GM12878 (cell line): Measurements from ENCODE around the gene MTHFD1. TPM values are rescaled to one million over a fixed set of nuclear protein-coding genes. Genes with fewer than 3 reads are reported as not detected.

ENCODE experiments used
- ATAC-seq: fragments of 200-7000 bp; cut with Tn5 transposase; 3 replicates; pipeline ENCODE4 v1.9.1; 2020; ENCODE audit warnings: mild to moderate bottlenecking, moderate library complexity
- BruUV-seq: library from RNA; stranded (reverse); fragments of 400-500 nt; replicated peaks from 2 replicates; lab custom pipeline; 2021; lab: Mats Ljungman, UMichigan
- CTCF ChIA-PET: fragments of 300-600 bp; sonication (Branson Sonifier 250); formaldehyde crosslinking; extraction: SDS; loops from one replicate; lab custom pipeline; 2021; ENCODE audit warnings: inconsistent platforms; lab: Yijun Ruan, JAX
- POLR2A ChIA-PET: fragments of 350-600 bp; formaldehyde crosslinking; extraction: SDS; loops from one replicate; lab custom pipeline; 2021; ENCODE audit warnings: inconsistent platforms; lab: Charles Lee
- RAD21 ChIA-PET: fragments of 300-600 bp; sonication (Branson Sonifier 250); formaldehyde crosslinking; loops from one replicate; lab custom pipeline; 2023; ENCODE audit warnings: antibody characterized with exemption; ENCODE audit not compliant: unreplicated experiment; lab: Charles Lee
- SMC1A ChIA-PET: fragments of 300-600 bp; sonication (Branson Sonifier 250); formaldehyde crosslinking; loops from one replicate; lab custom pipeline; 2023; ENCODE audit not compliant: unreplicated experiment, uncharacterized antibody; lab: Charles Lee
- DNase-seq: peaks from one replicate; pipeline ENCODE4 v3.0.0-alpha.2; 2011; ENCODE audit warnings: low read depth, low spot score
- FAIRE-seq: peaks from 3 replicates; lab custom pipeline; 2011; peaks lifted over from hg19 to GRCh38; lab: Jason Lieb, UNC
- H2AFZ ChIP-seq: 2 replicates; pipeline ENCODE4 v1.6.0; 2011; ENCODE audit warnings: low read depth, low read length, control low read depth; ENCODE audit not compliant: control insufficient read depth
- H3K27ac ChIP-seq: 2 replicates; pipeline ENCODE4 v1.5.1; 2011; ENCODE audit warnings: control low read depth; ENCODE audit not compliant: control insufficient read depth, insufficient read depth
- H3K27me3 ChIP-seq, 2 experiments: replicated peaks in 1 of 2; 2 replicates each; pipeline versions ENCODE4 v1.6.0 to v1.6.1; 2011; ENCODE audit warnings: low read length in 1 of 2; ENCODE audit not compliant: control insufficient read depth in 2 of 2, insufficient read depth in 2 of 2
- H3K36me3 ChIP-seq, 2 experiments: 2 replicates each; pipeline ENCODE4 v1.5.1; 2011; ENCODE audit warnings: low read length in 1 of 2; ENCODE audit not compliant: control insufficient read depth in 2 of 2, insufficient read depth in 2 of 2
- H3K4me1 ChIP-seq: 2 replicates; pipeline ENCODE4 v1.6.1; 2011; ENCODE audit warnings: mild to moderate bottlenecking, low read length, moderate library complexity, mixed read lengths; ENCODE audit not compliant: control insufficient read depth, insufficient read depth
- H3K4me2 ChIP-seq: 2 replicates; pipeline ENCODE4 v1.6.0; 2011; ENCODE audit warnings: control low read depth; ENCODE audit not compliant: control insufficient read depth, insufficient read depth
- H3K4me3 ChIP-seq: fragments of 200-600 bp; sonication (generic); 2 replicates; pipeline ENCODE4 v1.5.1; 2016
- H3K79me2 ChIP-seq: 2 replicates; pipeline ENCODE4 v1.6.0; 2011; ENCODE audit warnings: low read length; ENCODE audit not compliant: control insufficient read depth, insufficient read depth
- H3K9ac ChIP-seq: 2 replicates; pipeline ENCODE4 v1.8.0; 2011; ENCODE audit warnings: low read length, control low read depth, mixed read lengths; ENCODE audit not compliant: control insufficient read depth, insufficient read depth
- H3K9me3 ChIP-seq: replicated peaks from 3 replicates; pipeline ENCODE4 v1.5.1; 2011; ENCODE audit warnings: mild to moderate bottlenecking, low read length; ENCODE audit not compliant: control insufficient read depth, insufficient read depth
- H4K20me1 ChIP-seq: 2 replicates; pipeline ENCODE4 v1.6.0; 2011; ENCODE audit not compliant: control insufficient read depth, insufficient read depth
- HDAC2 ChIP-seq: fragments of 200-600 bp; sonication (generic); IDR thresholded peaks from 2 replicates; pipeline ENCODE4 v1.6.1; 2017
- HSF1 ChIP-seq: fragments of 150-350 bp; IDR thresholded peaks from 2 replicates; pipeline ENCODE4 v1.6.1; 2014; ENCODE audit warnings: mild to moderate bottlenecking, low read depth, low read length
- RFX5 ChIP-seq: IDR thresholded peaks from 2 replicates; pipeline ENCODE4 v1.6.1; 2011; ENCODE audit warnings: low read depth, low read length, improper control_type of control experiment
- ZNF384 ChIP-seq: IDR thresholded peaks from 2 replicates; pipeline ENCODE4 v1.6.1; 2012; ENCODE audit warnings: low read depth, mild to moderate bottlenecking, low read length, improper control_type of control experiment, borderline replicate concordance
- ZNF622 ChIP-seq: fragments of 450-650 bp; IDR thresholded peaks from 2 replicates; pipeline ENCODE4 v1.6.1; 2017; ENCODE audit warnings: mild to moderate bottlenecking, inconsistent platforms
- in situ Hi-C: fragments of 300-500 bp; cut with MboI; formaldehyde crosslinking; loops from 9 replicates; pipeline ENCODE4 v1.14.3; 2018; ENCODE audit warnings: mixed read lengths
- intact Hi-C: fragments of 100-400 bp; cut with micrococcal nuclease; formaldehyde crosslinking; loops from one replicate; pipeline ENCODE4 v1.14.2; 2022; ENCODE audit not compliant: unreplicated experiment
- polyA plus RNA-seq, 11 experiments: library from polyadenylated mRNA; depleted of rRNA in 4 of 11; unstranded in 6 of 11; stranded (reverse) in 5 of 11; fragments of >200 nt; fragmentation: Nextera tagmentation in 4 of 11; fragmentation: Illumina TruSeq in 1 of 11; extraction: Ambion mirVana in 4 of 11; extraction: Trizol in 1 of 11; gene quantifications; 1 replicate in 1 of 11; 2 replicates in 10 of 11; pipeline versions ENCODE4 v1.2.1 to v1.2.3, GENCODE V29; 2011 to 2016; ENCODE audit warnings: inconsistent platforms in 2 of 11, missing spikeins in 2 of 11, low read depth in 1 of 11
- total RNA-seq, 4 experiments: library from RNA; depleted of rRNA in 3 of 4; stranded (reverse); fragments of >200 nt in 3 of 4; fragmentation: Illumina TruSeq in 1 of 4; extraction: Trizol in 1 of 4; gene quantifications; 2 replicates each; pipeline versions ENCODE4 v1.2.1 to v1.2.3, GENCODE V29; 2013 to 2021
- TF ChIP-seq, protein P1 (sequence below): fragments of 450-650 bp; formaldehyde crosslinking; IDR thresholded peaks from 2 replicates; pipeline ENCODE4 v1.4.0; 2022; ENCODE audit warnings: mild to moderate bottlenecking, moderate library complexity
- TF ChIP-seq, protein P2 (sequence below), 3 experiments: IDR thresholded peaks in 2 of 3; conservative IDR thresholded peaks in 1 of 3; 2 replicates each; pipeline ENCODE4 v1.5.1; 2011; ENCODE audit warnings: low read depth in 3 of 3, low read length in 3 of 3, mild to moderate bottlenecking in 3 of 3, control low read depth in 2 of 3, moderate library complexity in 2 of 3, inconsistent platforms in 1 of 3, mixed read lengths in 1 of 3; ENCODE audit not compliant: control insufficient read depth in 2 of 3, insufficient read depth in 1 of 3; ENCODE audit errors: extremely low read depth in 1 of 3

MTHFD1 gene
- total and polyA plus RNA-seq, 10 of the 15 experiments (the other 5 are each of a cell fraction or from before 2014, with no cell fraction given), result 99.3 to 310 (median 173) TPM

- TF ChIP-seq HSF1 (no peak), HDAC2 (no peak), ZNF622 (no peak), RFX5 (no peak), ZNF384 (no peak)
- TF ChIP-seq, protein P1, sequence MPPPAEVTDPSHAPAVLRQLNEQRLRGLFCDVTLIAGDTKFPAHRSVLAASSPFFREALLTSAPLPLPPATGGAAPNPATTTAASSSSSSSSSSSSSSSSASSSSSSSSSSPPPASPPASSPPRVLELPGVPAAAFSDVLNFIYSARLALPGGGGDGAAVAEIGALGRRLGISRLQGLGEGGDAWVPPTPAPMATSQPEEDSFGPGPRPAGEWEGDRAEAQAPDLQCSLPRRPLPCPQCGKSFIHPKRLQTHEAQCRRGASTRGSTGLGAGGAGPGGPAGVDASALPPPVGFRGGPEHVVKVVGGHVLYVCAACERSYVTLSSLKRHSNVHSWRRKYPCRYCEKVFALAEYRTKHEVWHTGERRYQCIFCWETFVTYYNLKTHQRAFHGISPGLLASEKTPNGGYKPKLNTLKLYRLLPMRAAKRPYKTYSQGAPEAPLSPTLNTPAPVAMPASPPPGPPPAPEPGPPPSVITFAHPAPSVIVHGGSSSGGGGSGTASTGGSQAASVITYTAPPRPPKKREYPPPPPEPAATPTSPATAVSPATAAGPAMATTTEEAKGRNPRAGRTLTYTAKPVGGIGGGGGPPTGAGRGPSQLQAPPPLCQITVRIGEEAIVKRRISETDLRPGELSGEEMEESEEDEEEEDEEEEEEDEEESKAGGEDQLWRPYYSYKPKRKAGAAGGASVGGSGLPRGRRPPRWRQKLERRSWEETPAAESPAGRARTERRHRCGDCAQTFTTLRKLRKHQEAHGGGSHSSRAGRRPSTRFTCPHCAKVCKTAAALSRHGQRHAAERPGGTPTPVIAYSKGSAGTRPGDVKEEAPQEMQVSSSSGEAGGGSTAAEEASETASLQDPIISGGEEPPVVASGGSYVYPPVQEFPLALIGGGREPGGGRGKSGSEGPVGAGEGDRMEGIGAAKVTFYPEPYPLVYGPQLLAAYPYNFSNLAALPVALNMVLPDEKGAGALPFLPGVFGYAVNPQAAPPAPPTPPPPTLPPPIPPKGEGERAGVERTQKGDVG (CRISPR knock-in tag), result no peak
These were observed 78.9 kb downstream of the MTHFD1 start (continued) for GRCh38 chr14:64467101-64467500.

- no peaks in the 10 kb centered on the region for H4K20me1 ChIP-seq
- no peak overlapping the region for H2AFZ ChIP-seq
- H3K4me2 ChIP-seq, result no peak overlapping the region
- H3K27me3 ChIP-seq, result no peaks in the 10 kb centered on the region
- no peaks in the 10 kb centered on the region for H3K9me3 ChIP-seq
- no peak overlapping the region for H3K27ac ChIP-seq
- intact Hi-C loops (no loop called here), in situ Hi-C loops (no loop called here)
- no peak overlapping the region for H3K9ac ChIP-seq
- SMC1A ChIA-PET, result interaction anchor here (0.7 to 6.2 kb wide), 14 partner anchors 8 to 124 kb away, joined by 3 to 95 read pairs (median 5); partner anchors contain the start of genes MTHFD1 and ZBTB25
- BruUV-seq, result no TSS peak
- H3K36me3 ChIP-seq, result no peaks in the 10 kb centered on the region
- ATAC-seq (no peak), DNase-seq (no peak), FAIRE-seq (no peak)
- H3K4me1 ChIP-seq, result peaks cover 26% of the 10 kb centered on the region
- TF ChIP-seq ZNF622, result no peak
- TF ChIP-seq, protein P2, sequence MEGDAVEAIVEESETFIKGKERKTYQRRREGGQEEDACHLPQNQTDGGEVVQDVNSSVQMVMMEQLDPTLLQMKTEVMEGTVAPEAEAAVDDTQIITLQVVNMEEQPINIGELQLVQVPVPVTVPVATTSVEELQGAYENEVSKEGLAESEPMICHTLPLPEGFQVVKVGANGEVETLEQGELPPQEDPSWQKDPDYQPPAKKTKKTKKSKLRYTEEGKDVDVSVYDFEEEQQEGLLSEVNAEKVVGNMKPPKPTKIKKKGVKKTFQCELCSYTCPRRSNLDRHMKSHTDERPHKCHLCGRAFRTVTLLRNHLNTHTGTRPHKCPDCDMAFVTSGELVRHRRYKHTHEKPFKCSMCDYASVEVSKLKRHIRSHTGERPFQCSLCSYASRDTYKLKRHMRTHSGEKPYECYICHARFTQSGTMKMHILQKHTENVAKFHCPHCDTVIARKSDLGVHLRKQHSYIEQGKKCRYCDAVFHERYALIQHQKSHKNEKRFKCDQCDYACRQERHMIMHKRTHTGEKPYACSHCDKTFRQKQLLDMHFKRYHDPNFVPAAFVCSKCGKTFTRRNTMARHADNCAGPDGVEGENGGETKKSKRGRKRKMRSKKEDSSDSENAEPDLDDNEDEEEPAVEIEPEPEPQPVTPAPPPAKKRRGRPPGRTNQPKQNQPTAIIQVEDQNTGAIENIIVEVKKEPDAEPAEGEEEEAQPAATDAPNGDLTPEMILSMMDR (IDR thresholded peaks at IDR 0.05 in 2 of 3, conservative IDR thresholded peaks at IDR 0.05 in 1 of 3; ENCODE audit: control insufficient read depth in 2 of 3, extremely low read depth in 1 of 3, insufficient read depth in 1 of 3, low read depth in 3 of 3, low read length in 3 of 3), result 0 out of 6 replicates have a peak, but pooled peaks of 1 of the 3 experiments have one; percentile 4
- POLR2A ChIA-PET, result interaction anchor here (0.9 to 2.4 kb wide), 4 partner anchors 22 to 80 kb away, joined by 3 to 16 read pairs (median 4); partner anchors contain the start of gene MTHFD1
- no peaks in the 10 kb centered on the region for H3K79me2 ChIP-seq
- H3K4me3 ChIP-seq, result no peak overlapping the region
- RAD21 ChIA-PET, result interaction anchor here (0.9 to 2.3 kb wide), 9 partner anchors 8 to 124 kb away, joined by 3 to 12 read pairs (median 3); partner anchors contain the start of gene MTHFD1
- CTCF ChIA-PET, result interaction anchor here (0.8 to 6.4 kb wide), 7 partner anchors 11 to 126 kb away, joined by 3 to 60 read pairs (median 19); no protein-coding TSS in a partner anchor
These were observed 79.4 kb downstream of the MTHFD1 start for GRCh38 chr14:64467566-64467965.
